Breast epithelium (tissue), 3 donors: ENCODE data around the gene PIGM.

ENCODE experiments used
- POLR2A ChIP-seq: fragments of 450-650 bp; IDR thresholded peaks from one replicate; pipeline ENCODE4 v1.6.1; 2016; ENCODE audit warnings: antibody characterized with exemption, mild to moderate bottlenecking, moderate library complexity
- POLR2AphosphoS5 ChIP-seq, 3 donors: sonication (generic); formaldehyde crosslinking; IDR thresholded peaks; one replicate each; pipeline ENCODE4 v1.6.1; 2017; ENCODE audit warnings: antibody characterized with exemption in 3 of 3
- TF ChIP-seq, protein P1 (sequence below), 3 donors: fragments of 450-650 bp; IDR thresholded peaks; one replicate each; pipeline ENCODE4 v1.5.1; 2016 to 2017; ENCODE audit warnings: antibody characterized with exemption in 3 of 3, mild to moderate bottlenecking in 3 of 3, moderate library complexity in 3 of 3

DNA sequence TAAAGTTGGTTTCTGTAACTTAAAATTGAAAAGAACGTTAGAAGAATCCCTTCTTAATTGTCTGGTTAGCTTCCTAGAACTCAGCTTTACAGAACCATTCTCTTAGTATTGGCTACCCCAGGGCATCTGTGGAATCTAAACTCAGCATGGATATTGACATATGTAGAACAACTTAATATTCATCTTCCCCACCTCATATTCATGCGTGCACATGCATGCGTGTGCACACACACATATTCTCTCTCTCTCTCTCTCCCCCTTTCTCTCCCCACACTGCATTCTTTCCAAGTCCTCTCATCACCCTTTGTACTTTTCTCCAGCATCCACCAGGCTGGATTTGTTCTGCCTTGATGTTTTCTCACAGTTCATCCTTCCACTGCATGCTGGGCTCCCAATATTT is 13.4 kb downstream of the PIGM start:
- TF ChIP-seq, protein P1, sequence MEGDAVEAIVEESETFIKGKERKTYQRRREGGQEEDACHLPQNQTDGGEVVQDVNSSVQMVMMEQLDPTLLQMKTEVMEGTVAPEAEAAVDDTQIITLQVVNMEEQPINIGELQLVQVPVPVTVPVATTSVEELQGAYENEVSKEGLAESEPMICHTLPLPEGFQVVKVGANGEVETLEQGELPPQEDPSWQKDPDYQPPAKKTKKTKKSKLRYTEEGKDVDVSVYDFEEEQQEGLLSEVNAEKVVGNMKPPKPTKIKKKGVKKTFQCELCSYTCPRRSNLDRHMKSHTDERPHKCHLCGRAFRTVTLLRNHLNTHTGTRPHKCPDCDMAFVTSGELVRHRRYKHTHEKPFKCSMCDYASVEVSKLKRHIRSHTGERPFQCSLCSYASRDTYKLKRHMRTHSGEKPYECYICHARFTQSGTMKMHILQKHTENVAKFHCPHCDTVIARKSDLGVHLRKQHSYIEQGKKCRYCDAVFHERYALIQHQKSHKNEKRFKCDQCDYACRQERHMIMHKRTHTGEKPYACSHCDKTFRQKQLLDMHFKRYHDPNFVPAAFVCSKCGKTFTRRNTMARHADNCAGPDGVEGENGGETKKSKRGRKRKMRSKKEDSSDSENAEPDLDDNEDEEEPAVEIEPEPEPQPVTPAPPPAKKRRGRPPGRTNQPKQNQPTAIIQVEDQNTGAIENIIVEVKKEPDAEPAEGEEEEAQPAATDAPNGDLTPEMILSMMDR (IDR thresholded peaks at IDR 0.05) = no peak
- TF ChIP-seq POLR2AphosphoS5 (IDR thresholded peaks at IDR 0.05) (no peak), POLR2A (no peak)
